ENCODE measurements around the gene TOMM70. TPM values are rescaled to one million over a fixed set of nuclear protein-coding genes. Genes with fewer than 3 reads are reported as not detected.
A peak's percentile ranks its signal among the peaks of the same experiment; 100 is the strongest.
"Not testable (repeated sequence)": the region's sequence is repeated elsewhere in the genome, so short reads cannot be mapped to it uniquely, and the experiment has no call there.

The TOMM70 gene
- total and polyA plus RNA-seq, 4 experiments from 2014 or later, result 16.2 to 37.5 (median 28.3) TPM

- Histone ChIP-seq H3K27ac (ENCODE audit: low read depth, low read length) (no peak overlapping the region), H3K4me3 (ENCODE audit: low read length in 2 of 2) (no peak overlapping the region), H3K27me3 (ENCODE audit: insufficient read depth, low read length) (no peaks in the 10 kb centered on the region), H3K9me3 (ENCODE audit: control insufficient read depth in 1 of 2, low read length in 2 of 2) (no peaks in the 10 kb centered on the region), H3K4me1 (ENCODE audit: insufficient read depth, low read length) (no peaks in the 10 kb centered on the region), H3K36me3 (ENCODE audit: insufficient read depth, low read length) (peaks cover 18% of the 10 kb centered on the region)
- ChIA-PET CTCF (ENCODE audit: partially characterized antibody) (interaction anchor here (0.8 kb wide), 1 partner anchor 49 kb away, joined by 4 read pairs; the partner anchor contains the start of gene LNP1), POLR2A (ENCODE audit: partially characterized antibody) (no interaction called here)
- peaks cover 47 to 73% of the 10 kb centered on the region in 2 donors for H3K36me3 Mint-ChIP-seq
- no peaks in the 10 kb centered on the region for H3K27me3 Mint-ChIP-seq
- intact Hi-C loops (cut with micrococcal nuclease), result no loop called here
- peak overlapping the region in 1 of 7 donors; percentile 36 for H3K27ac Mint-ChIP-seq
- no peaks in the 10 kb centered on the region for H3K4me1 Mint-ChIP-seq
- H3K9me3 Mint-ChIP-seq, result peaks cover 0 to 7% (median 0%) of the 10 kb centered on the region in 8 donors
- H3K4me3 Mint-ChIP-seq, result no peak overlapping the region
- DNase-seq, result no peak
Measured at GRCh38 chr3:100352296-100353231, 48.3 kb downstream of the TOMM70 start.

GRCh38 chr3:100351770-100352169 lies 49.1 kb downstream of the TOMM70 start:
- H3K4me3 Mint-ChIP-seq; intact Hi-C loops (cut with micrococcal nuclease): not testable (repeated sequence)
- H3K36me3 ChIP-seq (ENCODE audit: insufficient read depth, low read length), result peaks cover 18% of the 10 kb centered on the region

GRCh38 chr3:100348727-100349126 lies 52.2 kb downstream of the TOMM70 start:
- H3K27ac Mint-ChIP-seq, result no peak overlapping the region
- Histone ChIP-seq H3K27me3 (ENCODE audit: insufficient read depth, low read length) (no peaks in the 10 kb centered on the region), H3K4me3 (ENCODE audit: low read length in 2 of 2) (no peak overlapping the region), H3K4me1 (ENCODE audit: insufficient read depth, low read length) (no peaks in the 10 kb centered on the region), H3K27ac (ENCODE audit: low read depth, low read length) (no peak overlapping the region), H3K36me3 (ENCODE audit: insufficient read depth, low read length) (peaks cover 32% of the 10 kb centered on the region), H3K9me3 (ENCODE audit: control insufficient read depth in 1 of 2, low read length in 2 of 2) (no peaks in the 10 kb centered on the region)
- peaks cover 0 to 7% (median 0%) of the 10 kb centered on the region in 8 donors for H3K9me3 Mint-ChIP-seq
- peaks cover 56 to 68% of the 10 kb centered on the region in 2 donors for H3K36me3 Mint-ChIP-seq
- no peak overlapping the region for H3K4me3 Mint-ChIP-seq
- peaks cover 0 to 6% (median 2%) of the 10 kb centered on the region in 4 donors for H3K4me1 Mint-ChIP-seq
- intact Hi-C loops (cut with micrococcal nuclease), result no loop called here
- no peak for DNase-seq
- H3K27me3 Mint-ChIP-seq, result no peaks in the 10 kb centered on the region
- CTCF ChIA-PET (ENCODE audit: partially characterized antibody), result no interaction called here
- POLR2A ChIA-PET (ENCODE audit: partially characterized antibody), result no interaction called here

More at GRCh38 chr3:100351770-100352169, 49.1 kb downstream of the TOMM70 start:
- peaks cover 50 to 75% of the 10 kb centered on the region in 2 donors for H3K36me3 Mint-ChIP-seq
- H3K4me3 ChIP-seq (ENCODE audit: low read length in 2 of 2); H3K27ac ChIP-seq (ENCODE audit: low read depth, low read length); H3K9me3 Mint-ChIP-seq; H3K4me1 ChIP-seq (ENCODE audit: insufficient read depth, low read length); H3K9me3 ChIP-seq (ENCODE audit: control insufficient read depth in 1 of 2, low read length in 2 of 2); POLR2A ChIA-PET (ENCODE audit: partially characterized antibody); H3K27ac Mint-ChIP-seq; H3K4me1 Mint-ChIP-seq; H3K27me3 ChIP-seq (ENCODE audit: insufficient read depth, low read length); DNase-seq; H3K27me3 Mint-ChIP-seq: not testable (repeated sequence)
- CTCF ChIA-PET (ENCODE audit: partially characterized antibody), result interaction anchor here (0.8 kb wide), 1 partner anchor 50 kb away, joined by 4 read pairs; the partner anchor contains the start of gene LNP1

- intact Hi-C loops (cut with micrococcal nuclease), result no loop called here
- ChIA-PET POLR2A (ENCODE audit: partially characterized antibody) (no interaction called here), CTCF (ENCODE audit: partially characterized antibody) (interaction anchor here (2.3 kb wide), 1 partner anchor 16 kb away, joined by 6 read pairs; no protein-coding TSS in a partner anchor)
- no peak overlapping the region for H3K4me3 Mint-ChIP-seq
- Histone ChIP-seq H3K4me1 (ENCODE audit: insufficient read depth, low read length) (peaks cover 3% of the 10 kb centered on the region), H3K36me3 (ENCODE audit: insufficient read depth, low read length) (peaks cover 9% of the 10 kb centered on the region), H3K27ac (ENCODE audit: low read depth, low read length) (no peak overlapping the region), H3K9me3 (ENCODE audit: control insufficient read depth in 1 of 2, low read length in 2 of 2) (no peaks in the 10 kb centered on the region), H3K27me3 (ENCODE audit: insufficient read depth, low read length) (no peaks in the 10 kb centered on the region), H3K4me3 (ENCODE audit: low read length in 2 of 2) (no peak overlapping the region)
- no peaks in the 10 kb centered on the region for H3K9me3 Mint-ChIP-seq
- no peak for DNase-seq
- peaks cover 26 to 35% of the 10 kb centered on the region in 2 donors for H3K36me3 Mint-ChIP-seq
- peak overlapping the region in 1 of 7 donors; percentile 23 for H3K27ac Mint-ChIP-seq
- H3K4me1 Mint-ChIP-seq, result peaks cover 11 to 21% (median 15%) of the 10 kb centered on the region in 4 donors
- H3K27me3 Mint-ChIP-seq, result no peaks in the 10 kb centered on the region
Measured at GRCh38 chr3:100340527-100340926, 60.4 kb downstream of the TOMM70 start.

GRCh38 chr3:100339786-100340185 lies 61.1 kb downstream of the TOMM70 start:
- Mint-ChIP-seq H3K4me1 (peaks cover 18 to 28% (median 20%) of the 10 kb centered on the region in 4 donors), H3K9me3 (no peaks in the 10 kb centered on the region), H3K4me3 (no peak overlapping the region), H3K27me3 (no peaks in the 10 kb centered on the region), H3K27ac (peak overlapping the region in 1 of 7 donors; percentile 36), H3K36me3 (peaks cover 22 to 35% of the 10 kb centered on the region in 2 donors)
- intact Hi-C loops (cut with micrococcal nuclease), result loop anchor here (10.0 kb wide), 1 partner anchor 155 kb away; the partner anchor contains the start of gene TMEM45A
- CTCF ChIA-PET (ENCODE audit: partially characterized antibody), result interaction anchor here (2.3 kb wide), 1 partner anchor 17 kb away, joined by 6 read pairs; no protein-coding TSS in a partner anchor
- Histone ChIP-seq H3K36me3 (ENCODE audit: insufficient read depth, low read length) (peaks cover 6% of the 10 kb centered on the region), H3K4me1 (ENCODE audit: insufficient read depth, low read length) (peaks cover 9% of the 10 kb centered on the region), H3K4me3 (ENCODE audit: low read length in 2 of 2) (no peak overlapping the region), H3K27me3 (ENCODE audit: insufficient read depth, low read length) (no peaks in the 10 kb centered on the region), H3K9me3 (ENCODE audit: control insufficient read depth in 1 of 2, low read length in 2 of 2) (no peaks in the 10 kb centered on the region), H3K27ac (ENCODE audit: low read depth, low read length) (no peak overlapping the region)
- POLR2A ChIA-PET (ENCODE audit: partially characterized antibody), result no interaction called here
- no peak for DNase-seq

- Histone ChIP-seq H3K4me3 (ENCODE audit: low read length in 2 of 2) (no peak overlapping the region), H3K9me3 (ENCODE audit: control insufficient read depth in 1 of 2, low read length in 2 of 2) (no peaks in the 10 kb centered on the region), H3K36me3 (ENCODE audit: insufficient read depth, low read length) (peaks cover 4% of the 10 kb centered on the region), H3K4me1 (ENCODE audit: insufficient read depth, low read length) (peaks cover 14% of the 10 kb centered on the region), H3K27ac (ENCODE audit: low read depth, low read length) (no peak overlapping the region), H3K27me3 (ENCODE audit: insufficient read depth, low read length) (no peaks in the 10 kb centered on the region)
- Mint-ChIP-seq H3K27me3 (no peaks in the 10 kb centered on the region), H3K9me3 (no peaks in the 10 kb centered on the region), H3K27ac (peak overlapping the region in 2 of 7 donors; percentile 17 to 53), H3K36me3 (peaks cover 22 to 35% of the 10 kb centered on the region in 2 donors), H3K4me1 (peaks cover 20 to 34% (median 23%) of the 10 kb centered on the region in 4 donors), H3K4me3 (no peak overlapping the region)
- CTCF ChIA-PET (ENCODE audit: partially characterized antibody), result interaction anchor here (1.1 to 2.3 kb wide), 3 partner anchors 18 to 270 kb away, joined by 3 to 6 read pairs (median 3); no protein-coding TSS in a partner anchor
- intact Hi-C loops (cut with micrococcal nuclease), result loop anchor here (10.0 kb wide), 1 partner anchor 156 kb away; the partner anchor contains the start of gene TMEM45A
- DNase-seq, result no peak
- POLR2A ChIA-PET (ENCODE audit: partially characterized antibody), result no interaction called here
Measured at GRCh38 chr3:100338911-100339310, 62.0 kb downstream of the TOMM70 start.

- DNase-seq; H3K27me3 ChIP-seq (ENCODE audit: insufficient read depth, low read length); H3K9me3 Mint-ChIP-seq; H3K27ac ChIP-seq (ENCODE audit: low read depth, low read length); H3K9me3 ChIP-seq (ENCODE audit: control insufficient read depth in 1 of 2, low read length in 2 of 2); H3K27me3 Mint-ChIP-seq; H3K4me3 ChIP-seq (ENCODE audit: low read length in 2 of 2); H3K36me3 ChIP-seq (ENCODE audit: insufficient read depth, low read length): not testable (repeated sequence)
- Mint-ChIP-seq H3K4me3 (peak overlapping the region in 6 of 8 donors; percentile 25 to 96 (median 93)), H3K4me1 (peaks cover 16 to 40% (median 18%) of the 10 kb centered on the region in 4 donors), H3K27ac (peak overlapping the region in 6 of 7 donors; percentile 68 to 96 (median 87)), H3K36me3 (peaks cover 8 to 21% of the 10 kb centered on the region in 2 donors)
- H3K4me1 ChIP-seq (ENCODE audit: insufficient read depth, low read length), result peaks cover 14% of the 10 kb centered on the region
- ChIA-PET POLR2A (ENCODE audit: partially characterized antibody) (interaction anchor here (2.9 to 3.0 kb wide), 2 partner anchors 65 to 76 kb away, joined by 12 to 20 read pairs; partner anchors contain the start of genes LNP1, TBC1D23 and TOMM70), CTCF (ENCODE audit: partially characterized antibody) (interaction anchor here (0.9 to 2.3 kb wide), 3 partner anchors 20 to 65 kb away, joined by 3 to 9 read pairs (median 3); partner anchors contain the start of gene LNP1)
- intact Hi-C loops (cut with micrococcal nuclease), result loop anchor here (10.0 kb wide), 1 partner anchor 159 kb away; the partner anchor contains the start of gene TMEM45A
Measured at GRCh38 chr3:100336229-100336628, 64.7 kb downstream of the TOMM70 start.

All from CD4-positive, alpha-beta memory T cell (primary cell).